ENCODE data around the gene CWF19L2. TPM values are rescaled to one million over a fixed set of nuclear protein-coding genes. Genes with fewer than 3 reads are reported as not detected.

The CWF19L2 gene
- total RNA-seq, 1 experiment from 2014 or later: 18.4 TPM

GRCh38 chr11:107472966-107473365 lies 15.3 kb upstream of the CWF19L2 start:
- Histone ChIP-seq H2BK5ac (ENCODE audit: insufficient read length, low read length) (no peak overlapping the region), H3K56ac (ENCODE audit: insufficient read length, low read depth, low read length) (no peak overlapping the region), H3K18ac (ENCODE audit: insufficient read length, low read depth, low read length) (no peak overlapping the region), H3K79me1 (ENCODE audit: insufficient read depth, low read depth, low read length, poor library complexity, severe bottlenecking) (no peaks in the 10 kb centered on the region), H2BK120ac (ENCODE audit: low read depth, low read length, poor library complexity, severe bottlenecking) (no peak overlapping the region), H2BK12ac (ENCODE audit: insufficient read length, low read depth, low read length) (no peak overlapping the region), H3K14ac (ENCODE audit: insufficient read depth, low read length) (no peak overlapping the region), H2BK15ac (ENCODE audit: low read depth, low read length) (no peak overlapping the region), H2AK5ac (ENCODE audit: insufficient read length, low read length) (no peak overlapping the region), H3K27ac (ENCODE audit: insufficient read length, low read depth, low read length) (no peak overlapping the region), H3K4me2 (ENCODE audit: insufficient read depth, insufficient read length, low read length) (no peak overlapping the region), H3K79me2 (ENCODE audit: insufficient read depth, low read length) (no peaks in the 10 kb centered on the region), H2AFZ (ENCODE audit: low read length) (no peak overlapping the region), H4K20me1 (ENCODE audit: control insufficient read depth, insufficient read depth, insufficient read length) (no peaks in the 10 kb centered on the region), H3K4me1 (ENCODE audit: insufficient read depth, low read length) (no peaks in the 10 kb centered on the region), H3K27me3 (ENCODE audit: insufficient read depth, low read length) (no peaks in the 10 kb centered on the region), H4K8ac (replicated peaks; ENCODE audit: insufficient read length, low read depth, low read length) (no peak overlapping the region), H3K23me2 (ENCODE audit: insufficient read length, low read depth, low read length, poor library complexity, severe bottlenecking) (no peaks in the 10 kb centered on the region), H4K91ac (ENCODE audit: insufficient read length, low read depth, low read length) (no peak overlapping the region), H3T11ph (ENCODE audit: low read length) (no peak overlapping the region), H3K9me3 (ENCODE audit: control insufficient read depth, low read depth, low read length) (no peaks in the 10 kb centered on the region), H4K5ac (ENCODE audit: insufficient read length, low read depth, low read length) (no peak overlapping the region), H3K4ac (ENCODE audit: low read depth, low read length) (no peak overlapping the region), H3K23ac (ENCODE audit: insufficient read length, low read depth, low read length) (no peak overlapping the region), H2BK20ac (ENCODE audit: low read depth, low read length, poor library complexity, severe bottlenecking) (no peak overlapping the region), H3K9ac (ENCODE audit: extremely low read depth, insufficient read length, low read length) (no peak overlapping the region)
- no peak overlapping the region for H3K4me3 Mint-ChIP-seq
- no peaks in the 10 kb centered on the region for H3K4me1 Mint-ChIP-seq
- H3K27ac Mint-ChIP-seq: no peak overlapping the region
- no peak for TF ChIP-seq CTCF (conservative IDR thresholded peaks at IDR 0.05)
- no CpG with 5 or more reads among the region's 1 CpG for WGBS (ENCODE audit: extremely low coverage, insufficient read length, low lambda C conversion rate)
- no peaks in the 10 kb centered on the region for H3K9me3 Mint-ChIP-seq
- H3K36me3 Mint-ChIP-seq (ENCODE audit: insufficient read depth in 1 of 3, low read depth in 3 of 3): no peaks in the 10 kb centered on the region
- H3K27me3 Mint-ChIP-seq (ENCODE audit: low read depth): no peaks in the 10 kb centered on the region; the same call in 1 of the 2 replicates
- no peak for DNase-seq

Data from H9 (cell line).